Epithelial cell of proximal tubule (primary cell): Measurements from ENCODE around the gene LHX1. TPM values are rescaled to one million over a fixed set of nuclear protein-coding genes. Genes with fewer than 3 reads are reported as not detected.

ENCODE experiments used
- DNase-seq: peaks from one replicate; pipeline ENCODE4 v3.0.0-alpha.2; 2011; ENCODE audit warnings: low read depth
- H3K4me3 ChIP-seq: 2 replicates; pipeline ENCODE4 v1.5.1; 2011; ENCODE audit warnings: low read depth, mild to moderate bottlenecking, low read length
- total RNA-seq: library from RNA; depleted of rRNA; stranded (reverse); fragments of >200 nt; gene quantifications from 2 replicates; pipeline ENCODE4 v1.2.3, GENCODE V29; 2015
- TF ChIP-seq, protein P1 (sequence below): conservative IDR thresholded peaks from 2 replicates; pipeline ENCODE4 v1.5.1; 2012; ENCODE audit warnings: low read depth, mild to moderate bottlenecking, low read length

Gene LHX1
- total RNA-seq, 1 donor from 2014 or later = 43.1 TPM

DNA sequence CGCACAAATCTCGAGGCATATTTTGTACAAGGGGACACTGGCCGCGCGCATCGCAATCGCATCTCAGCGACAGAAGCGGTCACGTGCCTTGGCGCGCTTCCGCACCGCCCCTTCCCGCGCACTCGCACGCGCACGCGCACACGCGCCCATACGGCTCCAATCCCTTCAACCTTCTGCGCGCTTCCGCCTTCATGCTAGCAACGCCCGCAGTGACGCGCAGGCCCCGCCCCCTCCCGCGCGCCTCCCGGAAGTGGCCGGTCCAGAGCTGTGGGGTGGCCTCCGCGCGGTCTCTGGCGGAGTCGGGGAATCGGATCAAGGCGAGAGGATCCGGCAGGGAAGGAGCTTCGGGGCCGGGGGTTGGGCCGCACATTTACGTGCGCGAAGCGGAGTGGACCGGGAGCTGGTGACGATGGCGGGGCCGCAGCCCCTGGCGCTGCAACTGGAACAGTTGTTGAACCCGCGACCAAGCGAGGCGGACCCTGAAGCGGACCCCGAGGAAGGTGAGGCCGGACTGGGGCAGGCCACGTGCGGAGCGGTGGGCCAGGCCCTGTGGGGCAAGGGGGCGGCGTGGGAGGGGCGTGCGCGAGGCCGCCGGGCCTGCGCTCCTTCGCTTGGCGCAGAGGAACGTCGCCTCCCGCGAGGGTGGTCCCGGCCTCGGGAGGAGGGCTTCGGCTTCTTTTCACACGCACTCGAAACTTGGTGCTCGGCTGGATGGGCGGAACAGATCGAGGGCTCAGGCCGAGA lies 11.6 kb downstream of the LHX1 start, which contains the start of gene AATF:
TSS of gene AATF (plus strand) at position 238 of the 744 bp plus-strand sequence. CDS start at position 410, 172 bp downstream.
- no peak for DNase-seq

DNA sequence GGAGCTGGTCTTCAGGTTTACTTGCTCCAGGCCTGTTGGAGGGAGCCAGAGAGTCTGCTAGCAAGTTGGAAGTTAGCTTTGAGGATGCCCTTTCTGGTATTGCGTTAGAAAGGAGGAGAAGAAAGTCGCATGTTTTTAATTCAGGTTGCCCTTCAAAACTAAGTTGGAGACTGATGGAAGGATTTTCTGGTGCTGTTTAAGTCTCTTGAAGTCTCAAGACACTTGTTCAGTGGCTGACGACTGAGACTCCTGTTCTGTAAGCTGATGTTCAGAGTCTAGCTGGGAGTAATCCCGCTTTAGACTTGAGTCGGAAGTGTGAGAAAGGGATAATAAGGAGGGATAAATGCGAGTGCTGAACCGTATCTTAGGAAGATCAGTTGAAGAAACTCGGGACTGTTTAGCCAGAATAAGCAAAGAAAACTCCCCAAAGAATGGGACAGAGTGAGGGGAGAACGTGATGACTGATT lies 12.2 kb downstream of the LHX1 start:
- DNase-seq = no peak
- peak overlapping the region; percentile 93 for H3K4me3 ChIP-seq
- TF ChIP-seq, protein P1, sequence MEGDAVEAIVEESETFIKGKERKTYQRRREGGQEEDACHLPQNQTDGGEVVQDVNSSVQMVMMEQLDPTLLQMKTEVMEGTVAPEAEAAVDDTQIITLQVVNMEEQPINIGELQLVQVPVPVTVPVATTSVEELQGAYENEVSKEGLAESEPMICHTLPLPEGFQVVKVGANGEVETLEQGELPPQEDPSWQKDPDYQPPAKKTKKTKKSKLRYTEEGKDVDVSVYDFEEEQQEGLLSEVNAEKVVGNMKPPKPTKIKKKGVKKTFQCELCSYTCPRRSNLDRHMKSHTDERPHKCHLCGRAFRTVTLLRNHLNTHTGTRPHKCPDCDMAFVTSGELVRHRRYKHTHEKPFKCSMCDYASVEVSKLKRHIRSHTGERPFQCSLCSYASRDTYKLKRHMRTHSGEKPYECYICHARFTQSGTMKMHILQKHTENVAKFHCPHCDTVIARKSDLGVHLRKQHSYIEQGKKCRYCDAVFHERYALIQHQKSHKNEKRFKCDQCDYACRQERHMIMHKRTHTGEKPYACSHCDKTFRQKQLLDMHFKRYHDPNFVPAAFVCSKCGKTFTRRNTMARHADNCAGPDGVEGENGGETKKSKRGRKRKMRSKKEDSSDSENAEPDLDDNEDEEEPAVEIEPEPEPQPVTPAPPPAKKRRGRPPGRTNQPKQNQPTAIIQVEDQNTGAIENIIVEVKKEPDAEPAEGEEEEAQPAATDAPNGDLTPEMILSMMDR = peak; percentile 8

More for the DNA sequence above, 11.6 kb downstream of the LHX1 start, which contains the start of gene AATF:
- peak within 1 kb of the TSS; percentile 93 for H3K4me3 ChIP-seq
- TF ChIP-seq, protein P1 = no peak

DNA sequence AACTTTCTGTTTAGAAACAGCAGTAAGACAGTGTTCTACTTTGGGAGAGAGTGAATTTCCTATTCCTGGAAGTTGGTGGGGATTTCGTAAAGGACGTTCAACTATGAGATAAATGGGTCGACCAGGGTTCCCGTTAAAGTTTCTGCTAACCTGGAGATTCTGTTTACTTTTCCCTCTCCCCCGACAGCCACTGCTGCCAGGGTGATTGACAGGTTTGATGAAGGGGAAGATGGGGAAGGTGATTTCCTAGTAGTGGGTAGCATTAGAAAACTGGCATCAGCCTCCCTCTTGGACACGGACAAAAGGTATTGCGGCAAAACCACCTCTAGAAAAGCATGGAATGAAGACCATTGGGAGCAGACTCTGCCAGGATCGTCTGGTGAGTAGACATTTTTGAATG lies 12.8 kb downstream of the LHX1 start:
- TF ChIP-seq, protein P1 = no peak
- H3K4me3 ChIP-seq = peak overlapping the region; percentile 93
- no peak for DNase-seq

DNA sequence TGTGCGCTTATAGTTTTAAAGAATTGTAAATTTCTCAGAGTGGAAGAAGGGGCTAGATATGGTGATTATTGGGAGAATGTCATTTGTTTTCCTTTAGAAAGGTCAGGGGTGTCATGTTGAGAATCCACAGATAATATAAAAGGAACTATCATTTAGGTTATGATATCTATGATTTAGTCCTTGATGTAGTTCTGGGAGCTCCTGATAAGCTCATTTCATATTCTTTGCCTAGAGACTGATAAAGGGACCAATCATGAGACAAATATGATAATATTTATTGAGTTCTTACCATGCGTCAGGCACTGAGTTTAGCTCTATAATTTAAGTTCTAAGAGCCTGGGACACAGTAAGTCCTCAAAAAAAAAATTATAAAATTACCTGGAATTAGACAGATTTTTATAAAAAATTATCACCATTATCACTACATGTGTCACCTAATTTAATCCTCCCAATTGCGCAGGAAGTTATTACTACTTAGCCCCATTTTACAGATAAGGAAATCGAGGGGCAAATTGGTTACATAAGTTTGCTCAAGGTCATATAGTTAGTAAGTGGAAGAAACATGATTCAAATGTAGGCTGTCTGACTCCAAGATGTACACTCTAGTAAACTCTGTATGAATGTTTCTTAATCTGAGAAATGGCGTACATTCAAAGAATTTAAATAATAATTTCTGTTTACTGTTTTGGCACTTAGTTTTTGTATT lies 14.0 kb downstream of the LHX1 start:
- no peak overlapping the region for H3K4me3 ChIP-seq
- TF ChIP-seq, protein P1 = no peak
- no peak for DNase-seq

DNA sequence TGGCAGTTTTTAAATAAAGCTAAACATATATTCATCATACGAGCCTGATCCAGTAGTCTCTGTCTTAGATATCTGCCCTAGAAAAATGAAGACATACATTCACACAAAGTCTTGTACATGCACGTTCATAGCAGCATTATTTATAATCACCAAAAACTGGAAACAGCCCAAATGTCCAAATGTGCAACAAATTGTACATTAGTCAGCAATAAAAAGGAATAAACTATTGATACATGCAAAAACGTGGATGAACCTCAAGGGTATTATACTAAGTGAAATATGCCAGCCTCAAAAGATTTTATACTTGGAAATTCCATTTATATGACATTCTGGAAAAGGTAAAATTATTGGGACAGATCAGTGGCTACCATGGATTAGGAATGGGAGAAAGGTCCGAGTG lies 34.2 kb downstream of the LHX1 start:
- DNase-seq = no peak
- TF ChIP-seq, protein P1 = no peak
- H3K4me3 ChIP-seq = no peak overlapping the region

DNA sequence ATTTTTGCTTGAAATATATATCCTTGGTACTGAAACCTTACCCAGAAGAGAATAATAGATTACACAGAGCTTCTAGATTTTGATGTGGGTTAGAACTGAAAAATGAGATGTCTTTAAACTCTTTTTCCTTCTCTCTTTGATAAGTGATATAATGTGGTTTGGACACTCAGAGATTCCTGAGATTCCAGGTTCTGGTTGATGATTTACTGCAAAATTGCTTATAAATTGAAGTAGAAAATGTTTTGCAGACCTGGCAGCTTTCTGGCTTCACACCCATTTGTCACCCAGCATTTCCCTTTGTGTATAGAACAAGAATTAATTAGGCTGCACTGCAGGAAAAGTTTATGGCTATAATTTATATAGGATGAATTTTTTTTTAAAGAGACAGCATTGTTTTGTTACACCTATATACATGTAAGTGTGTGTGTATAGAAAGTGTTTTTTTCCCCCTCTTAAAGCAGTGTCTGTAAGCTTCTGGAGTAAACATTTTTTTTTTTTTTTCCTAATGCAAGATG lies 35.0 kb downstream of the LHX1 start:
- H3K4me3 ChIP-seq = no peak overlapping the region
- TF ChIP-seq, protein P1 = no peak
- peak; percentile 26 for DNase-seq
